Measurements from ENCODE around the gene SETBP1.

Gene SETBP1

GRCh38 chr18:44912740-44913478 is 232.2 kb downstream of the SETBP1 start:
- no peak for ATAC-seq (replicated peaks)
- no peak for DNase-seq
- Mint-ChIP-seq H3K36me3 (ENCODE audit: insufficient read depth) (no peaks in the 10 kb centered on the region), H3K4me3 (no peak overlapping the region), H3K27me3 (peaks cover 0 to 22% of the 10 kb centered on the region in 2 donors), H3K4me1 (ENCODE audit: low read depth in 2 of 2) (peaks cover 14 to 36% of the 10 kb centered on the region in 2 donors), H3K9me3 (no peaks in the 10 kb centered on the region), H3K27ac (no peak overlapping the region)

GRCh38 chr18:44914028-44914427 is 233.3 kb downstream of the SETBP1 start:
- Mint-ChIP-seq H3K27me3 (peaks cover 0 to 26% of the 10 kb centered on the region in 2 donors), H3K27ac (no peak overlapping the region), H3K4me1 (ENCODE audit: low read depth in 2 of 2) (peaks cover 14 to 33% of the 10 kb centered on the region in 2 donors), H3K36me3 (ENCODE audit: insufficient read depth) (no peaks in the 10 kb centered on the region), H3K4me3 (no peak overlapping the region), H3K9me3 (no peaks in the 10 kb centered on the region)
- DNase-seq = no peak
- ATAC-seq (replicated peaks) = no peak

GRCh38 chr18:44915213-44915612 is 234.5 kb downstream of the SETBP1 start:
- Mint-ChIP-seq H3K27me3 (peaks cover 0 to 26% of the 10 kb centered on the region in 2 donors), H3K4me1 (ENCODE audit: low read depth in 2 of 2) (peaks cover 11 to 26% of the 10 kb centered on the region in 2 donors), H3K36me3 (ENCODE audit: insufficient read depth) (no peaks in the 10 kb centered on the region), H3K9me3 (no peaks in the 10 kb centered on the region), H3K27ac (no peak overlapping the region), H3K4me3 (no peak overlapping the region)
- ATAC-seq (replicated peaks) = no peak
- DNase-seq = no peak

GRCh38 chr18:44915661-44916060 is 235.0 kb downstream of the SETBP1 start:
- Mint-ChIP-seq H3K4me3 (no peak overlapping the region), H3K27ac (no peak overlapping the region), H3K9me3 (no peaks in the 10 kb centered on the region), H3K27me3 (peaks cover 0 to 26% of the 10 kb centered on the region in 2 donors), H3K36me3 (ENCODE audit: insufficient read depth) (no peaks in the 10 kb centered on the region), H3K4me1 (ENCODE audit: low read depth in 2 of 2) (peaks cover 11 to 26% of the 10 kb centered on the region in 2 donors)
- DNase-seq (no peak), ATAC-seq (replicated peaks) (no peak)

- H3K27ac Mint-ChIP-seq = no peak overlapping the region
- H3K36me3 Mint-ChIP-seq (ENCODE audit: insufficient read depth) = no peaks in the 10 kb centered on the region
- ATAC-seq (replicated peaks) = no peak
- H3K27me3 Mint-ChIP-seq = peaks cover 0 to 26% of the 10 kb centered on the region in 2 donors
- no peaks in the 10 kb centered on the region for H3K9me3 Mint-ChIP-seq
- no peak overlapping the region for H3K4me3 Mint-ChIP-seq
- H3K4me1 Mint-ChIP-seq (ENCODE audit: low read depth in 2 of 2) = peaks cover 9 to 24% of the 10 kb centered on the region in 2 donors
- no peak for DNase-seq
Measured at GRCh38 chr18:44916429-44917207, 235.9 kb downstream of the SETBP1 start.

- ATAC-seq (replicated peaks) (no peak), DNase-seq (no peak)
- H3K27me3 Mint-ChIP-seq = peaks cover 0 to 25% of the 10 kb centered on the region in 2 donors
- H3K27ac Mint-ChIP-seq = no peak overlapping the region
- H3K36me3 Mint-ChIP-seq (ENCODE audit: insufficient read depth) = no peaks in the 10 kb centered on the region
- peaks cover 7 to 19% of the 10 kb centered on the region in 2 donors for H3K4me1 Mint-ChIP-seq (ENCODE audit: low read depth in 2 of 2)
- no peaks in the 10 kb centered on the region for H3K9me3 Mint-ChIP-seq
- no peak overlapping the region for H3K4me3 Mint-ChIP-seq
Measured at GRCh38 chr18:44917216-44918141, 236.8 kb downstream of the SETBP1 start.

GRCh38 chr18:44918142-44918476 is 237.4 kb downstream of the SETBP1 start:
- no peak overlapping the region for H3K4me3 Mint-ChIP-seq
- ATAC-seq (replicated peaks) (no peak), DNase-seq (no peak)
- H3K27ac Mint-ChIP-seq = no peak overlapping the region
- H3K27me3 Mint-ChIP-seq = peaks cover 0 to 18% of the 10 kb centered on the region in 2 donors
- no peaks in the 10 kb centered on the region for H3K36me3 Mint-ChIP-seq (ENCODE audit: insufficient read depth)
- peaks cover 2 to 12% of the 10 kb centered on the region in 2 donors for H3K4me1 Mint-ChIP-seq (ENCODE audit: low read depth in 2 of 2)
- H3K9me3 Mint-ChIP-seq = no peaks in the 10 kb centered on the region

GRCh38 chr18:44920441-44920840 is 239.8 kb downstream of the SETBP1 start:
- peaks cover 0 to 12% of the 10 kb centered on the region in 2 donors for H3K27me3 Mint-ChIP-seq
- H3K36me3 Mint-ChIP-seq (ENCODE audit: insufficient read depth) = no peaks in the 10 kb centered on the region
- H3K27ac Mint-ChIP-seq = no peak overlapping the region
- no peak overlapping the region for H3K4me3 Mint-ChIP-seq
- H3K9me3 Mint-ChIP-seq = no peaks in the 10 kb centered on the region
- DNase-seq = no peak
- peaks cover 0 to 3% of the 10 kb centered on the region in 2 donors for H3K4me1 Mint-ChIP-seq (ENCODE audit: low read depth in 2 of 2)
- ATAC-seq (replicated peaks) = no peak

GRCh38 chr18:44921974-44922373 is 241.3 kb downstream of the SETBP1 start:
- Mint-ChIP-seq H3K4me1 (ENCODE audit: low read depth in 2 of 2) (peaks cover 0 to 3% of the 10 kb centered on the region in 2 donors), H3K27me3 (peaks cover 0 to 12% of the 10 kb centered on the region in 2 donors), H3K27ac (no peak overlapping the region), H3K4me3 (no peak overlapping the region), H3K36me3 (ENCODE audit: insufficient read depth) (no peaks in the 10 kb centered on the region), H3K9me3 (no peaks in the 10 kb centered on the region)
- DNase-seq (no peak), ATAC-seq (replicated peaks) (no peak)

GRCh38 chr18:44922968-44923367 is 242.3 kb downstream of the SETBP1 start:
- no peak for ATAC-seq (replicated peaks)
- Mint-ChIP-seq H3K36me3 (ENCODE audit: insufficient read depth) (no peaks in the 10 kb centered on the region), H3K27ac (no peak overlapping the region), H3K4me1 (ENCODE audit: low read depth in 2 of 2) (no peaks in the 10 kb centered on the region), H3K9me3 (no peaks in the 10 kb centered on the region), H3K27me3 (peaks cover 0 to 4% of the 10 kb centered on the region in 2 donors), H3K4me3 (no peak overlapping the region)
- no peak for DNase-seq

- DNase-seq = no peak
- H3K36me3 Mint-ChIP-seq (ENCODE audit: insufficient read depth) = no peaks in the 10 kb centered on the region
- no peaks in the 10 kb centered on the region for H3K4me1 Mint-ChIP-seq (ENCODE audit: low read depth in 2 of 2)
- no peaks in the 10 kb centered on the region for H3K9me3 Mint-ChIP-seq
- H3K4me3 Mint-ChIP-seq = no peak overlapping the region
- H3K27me3 Mint-ChIP-seq = no peaks in the 10 kb centered on the region
- H3K27ac Mint-ChIP-seq = no peak overlapping the region
- no peak for ATAC-seq (replicated peaks)
Measured at GRCh38 chr18:44924785-44925499, 244.3 kb downstream of the SETBP1 start.

GRCh38 chr18:44927127-44927849 is 246.6 kb downstream of the SETBP1 start:
- H3K27me3 Mint-ChIP-seq = peaks cover 0 to 8% of the 10 kb centered on the region in 2 donors
- ATAC-seq (replicated peaks) = no peak
- no peaks in the 10 kb centered on the region for H3K36me3 Mint-ChIP-seq (ENCODE audit: insufficient read depth)
- no peak for DNase-seq
- no peak overlapping the region for H3K4me3 Mint-ChIP-seq
- no peak overlapping the region for H3K27ac Mint-ChIP-seq
- H3K9me3 Mint-ChIP-seq = peaks cover 1 to 3% of the 10 kb centered on the region in 2 donors
- peaks cover 0 to under 1% of the 10 kb centered on the region in 2 donors for H3K4me1 Mint-ChIP-seq (ENCODE audit: low read depth in 2 of 2)
